ENCODE results near the gene INPP5K.
"Not testable (repeated sequence)": the region's sequence is repeated elsewhere in the genome, so short reads cannot be mapped to it uniquely, and the experiment has no call there.

Gene INPP5K

GRCh38 chr17:1446201-1446600 is 70.2 kb downstream of the INPP5K start:
- TF ChIP-seq ZNF384 (IDR thresholded peaks at IDR 0.05): no peak
- TF ChIP-seq TARDBP (IDR thresholded peaks at IDR 0.05): no peak
- TF ChIP-seq HDGF (IDR thresholded peaks at IDR 0.05; ENCODE audit: borderline replicate concordance): no peak
- no peak for TF ChIP-seq NFRKB (IDR thresholded peaks at IDR 0.05)
- no peak for TF ChIP-seq CTBP1 (IDR thresholded peaks at IDR 0.05; ENCODE audit: borderline replicate concordance)
- no peak for TF ChIP-seq FOXK2 (IDR thresholded peaks at IDR 0.05)
- no peak for TF ChIP-seq BHLHE40 (IDR thresholded peaks at IDR 0.05; ENCODE audit: borderline replicate concordance)
- no peak for TF ChIP-seq SUZ12 (IDR thresholded peaks at IDR 0.05)
- no peak for TF ChIP-seq FOXA1 (IDR thresholded peaks at IDR 0.05)
- no peak for TF ChIP-seq FOXM1 (IDR thresholded peaks at IDR 0.05; ENCODE audit: borderline replicate concordance)
- no peak for TF ChIP-seq LEF1 (IDR thresholded peaks at IDR 0.05; ENCODE audit: borderline replicate concordance)
- TF ChIP-seq SP1 (IDR thresholded peaks at IDR 0.05): no peak
- TF ChIP-seq PKNOX1 (IDR thresholded peaks at IDR 0.05): no peak
- TF ChIP-seq ARNT (IDR thresholded peaks at IDR 0.05): no peak
- no peak for TF ChIP-seq ELF4 (IDR thresholded peaks at IDR 0.05)
- no peak for TF ChIP-seq L3MBTL2 (conservative IDR thresholded peaks at IDR 0.05)
- ChIA-PET CTCF (no interaction called here), POLR2A (no interaction called here)
- DNase-seq (ENCODE audit: extremely low spot score): no peak

GRCh38 chr17:1445695-1446094 is 70.7 kb downstream of the INPP5K start:
- CTCF ChIA-PET; POLR2A ChIA-PET; DNase-seq (ENCODE audit: extremely low spot score): not testable (repeated sequence)

Measured in HEK293T (cell line).